IMR-90 (cell line): ENCODE results near the gene ALKBH2. TPM values are rescaled to one million over a fixed set of nuclear protein-coding genes. Genes with fewer than 3 reads are reported as not detected.
A peak's percentile ranks its signal among the peaks of the same experiment; 100 is the strongest.

Experiments used
- ATAC-seq: fragments of 200-7000 bp; cut with Tn5 transposase; 2 replicates; pipeline ENCODE4 v1.9.1; 2020; ENCODE audit warnings: low read depth, mild to moderate bottlenecking, moderate library complexity
- BruUV-seq: library from RNA; stranded (reverse); fragments of 400-500 nt; replicated peaks from 2 replicates; lab custom pipeline; 2021; lab: Mats Ljungman, UMichigan
- CTCF ChIA-PET: fragments of 300-600 bp; formaldehyde crosslinking; extraction: SDS; loops from one replicate; lab custom pipeline; 2021; ENCODE audit warnings: antibody characterized with exemption; lab: Yijun Ruan, JAX
- POLR2A ChIA-PET: fragments of 300-600 bp; sonication (Branson Sonifier 250); formaldehyde crosslinking; loops from one replicate; lab custom pipeline; 2022; ENCODE audit warnings: antibody characterized with exemption; ENCODE audit not compliant: unreplicated experiment; lab: Charles Lee
- DNase-seq: peaks from one replicate; pipeline ENCODE4 v3.0.0; 2013
- H2AFZ ChIP-seq: replicated peaks from 2 replicates; pipeline ENCODE3; 2013; ENCODE audit warnings: low read length, mild to moderate bottlenecking; ENCODE audit not compliant: poor library complexity
- H2AK5ac ChIP-seq: 2 replicates; pipeline ENCODE4 v1.6.1; 2013; ENCODE audit warnings: low read depth, low read length, inconsistent platforms
- H2AK9ac ChIP-seq: replicated peaks from 2 replicates; pipeline ENCODE3; 2013; ENCODE audit warnings: mild to moderate bottlenecking, low read depth, low read length, moderate library complexity; ENCODE audit not compliant: poor library complexity
- H2BK120ac ChIP-seq: 2 replicates; pipeline ENCODE4 v1.6.1; 2013; ENCODE audit warnings: low read depth, low read length, inconsistent platforms
- H2BK15ac ChIP-seq: 3 replicates; pipeline ENCODE4 v1.6.1; 2013; ENCODE audit warnings: low read depth, low read length, inconsistent platforms
- H2BK20ac ChIP-seq: 2 replicates; pipeline ENCODE4 v1.6.1; 2013; ENCODE audit warnings: low read depth, mild to moderate bottlenecking, inconsistent platforms, low read length, moderate library complexity
- H2BK5ac ChIP-seq: 2 replicates; pipeline ENCODE4 v1.6.1; 2013; ENCODE audit warnings: mild to moderate bottlenecking, low read depth, low read length, inconsistent platforms; ENCODE audit not compliant: poor library complexity, severe bottlenecking
- H3K14ac ChIP-seq: replicated peaks from 2 replicates; pipeline ENCODE4 v1.6.1; 2013; ENCODE audit warnings: low read depth, low read length, inconsistent platforms
- H3K18ac ChIP-seq: 2 replicates; pipeline ENCODE4 v1.6.1; 2013; ENCODE audit warnings: low read depth, low read length, control low read depth
- H3K23ac ChIP-seq: 2 replicates; pipeline ENCODE4 v1.6.1; 2013; ENCODE audit warnings: low read depth, low read length, inconsistent platforms
- H3K27ac ChIP-seq: 2 replicates; pipeline ENCODE4 v1.5.1; 2013; ENCODE audit warnings: mild to moderate bottlenecking, control low read depth, low read length; ENCODE audit not compliant: insufficient read depth
- H3K27me3 ChIP-seq: 2 replicates; pipeline ENCODE4 v1.6.1; 2013; ENCODE audit warnings: low read length; ENCODE audit not compliant: control insufficient read depth, insufficient read depth
- H3K36me3 ChIP-seq: 2 replicates; pipeline ENCODE4 v1.6.1; 2013; ENCODE audit warnings: low read length, mixed read lengths; ENCODE audit not compliant: control insufficient read depth, insufficient read depth
- H3K4ac ChIP-seq: 2 replicates; pipeline ENCODE4 v1.6.1; 2013; ENCODE audit warnings: low read depth, low read length, inconsistent platforms
- H3K4me1 ChIP-seq: 2 replicates; pipeline ENCODE4 v1.6.1; 2013; ENCODE audit warnings: low read length, mixed read lengths; ENCODE audit not compliant: control insufficient read depth, insufficient read depth
- H3K4me2 ChIP-seq: 2 replicates; pipeline ENCODE4 v1.6.1; 2013; ENCODE audit warnings: low read depth, mild to moderate bottlenecking, control low read depth, low read length, moderate library complexity
- H3K4me3 ChIP-seq: 2 replicates; pipeline ENCODE4 v1.5.1; 2013; ENCODE audit warnings: low read depth, mild to moderate bottlenecking, control low read depth, low read length, moderate library complexity; ENCODE audit not compliant: insufficient read depth
- H3K56ac ChIP-seq: 2 replicates; pipeline ENCODE4 v1.6.1; 2013; ENCODE audit warnings: low read length, inconsistent platforms; ENCODE audit not compliant: insufficient read depth; ENCODE audit errors: extremely low read depth
- H3K79me1 ChIP-seq, 2 experiments: 2 replicates each; pipeline ENCODE4 v1.6.1; 2013; ENCODE audit warnings: low read length in 2 of 2, inconsistent platforms in 1 of 2, low read depth in 1 of 2
- H3K9ac ChIP-seq: 2 replicates; pipeline ENCODE4 v1.6.1; 2013; ENCODE audit warnings: low read depth, low read length, control low read depth
- H3K9me1 ChIP-seq: 2 replicates; pipeline ENCODE4 v1.6.1; 2013; ENCODE audit warnings: low read length, inconsistent platforms; ENCODE audit not compliant: insufficient read depth
- H3K9me3 ChIP-seq: 2 replicates; pipeline ENCODE4 v1.6.1; 2013; ENCODE audit warnings: low read length; ENCODE audit not compliant: control insufficient read depth, insufficient read depth
- H4K20me1 ChIP-seq: 2 replicates; pipeline ENCODE4 v1.6.1; 2013; ENCODE audit warnings: low read length, inconsistent platforms; ENCODE audit not compliant: insufficient read depth
- H4K5ac ChIP-seq: 2 replicates; pipeline ENCODE4 v1.6.1; 2013; ENCODE audit warnings: mild to moderate bottlenecking, low read depth, low read length, control low read depth
- H4K8ac ChIP-seq, 2 experiments: 2 replicates each; pipeline ENCODE4 v1.6.1; 2013; ENCODE audit warnings: low read depth in 2 of 2, low read length in 2 of 2, control low read depth in 1 of 2, inconsistent platforms in 1 of 2
- H4K91ac ChIP-seq: 2 replicates; pipeline ENCODE4 v1.6.1; 2013; ENCODE audit warnings: low read depth, low read length, inconsistent platforms; ENCODE audit not compliant: insufficient read depth
- CHD1 ChIP-seq: IDR thresholded peaks from 2 replicates; pipeline ENCODE4 v1.6.1; 2012; ENCODE audit warnings: low read depth, low read length, improper control_type of control experiment
- MAZ ChIP-seq: IDR thresholded peaks from 2 replicates; pipeline ENCODE4 v1.6.1; 2012; ENCODE audit warnings: low read depth, mild to moderate bottlenecking, low read length, improper control_type of control experiment, moderate library complexity, borderline replicate concordance
- MXI1 ChIP-seq: IDR thresholded peaks from 2 replicates; pipeline ENCODE4 v1.6.1; 2012; ENCODE audit warnings: low read depth, mild to moderate bottlenecking, low read length, moderate library complexity, borderline replicate concordance
- NFE2L2 ChIP-seq: fragments of 150-350 bp; IDR thresholded peaks from 2 replicates; pipeline ENCODE4 v1.6.1; 2016; ENCODE audit warnings: low read depth, mild to moderate bottlenecking, low read length
- POLR2A ChIP-seq: IDR thresholded peaks from 2 replicates; pipeline ENCODE4 v1.6.1; 2012; ENCODE audit warnings: mild to moderate bottlenecking, low read depth, low read length
- RCOR1 ChIP-seq: IDR thresholded peaks from 2 replicates; pipeline ENCODE4 v1.6.1; 2012; ENCODE audit warnings: mild to moderate bottlenecking, low read length, improper control_type of control experiment; ENCODE audit not compliant: insufficient replicate concordance
- RFX5 ChIP-seq: IDR thresholded peaks from 2 replicates; pipeline ENCODE4 v1.8.0; 2012; ENCODE audit warnings: low read depth, mild to moderate bottlenecking, low read length, moderate library complexity
- SMC3 ChIP-seq: fragments of 150-350 bp; IDR thresholded peaks from 2 replicates; pipeline ENCODE4 v1.6.1; 2016; ENCODE audit warnings: low read depth, mild to moderate bottlenecking, antibody characterized with exemption, low read length, moderate library complexity
- WGBS, 2 experiments: methylation state at CpG; one replicate each; pipeline versions ENCODE4 v1.1.5 to v1.1.7; 2013; ENCODE audit warnings: missing lambda C conversion rate in 2 of 2; ENCODE audit not compliant: insufficient read length in 1 of 2; ENCODE audit errors: extremely low coverage in 2 of 2; 5-methylcytosine and 5-hydroxymethylcytosine counted together
- dilution Hi-C: fragments of 300-500 bp; cut with HindIII; formaldehyde crosslinking; loops from one replicate; pipeline ENCODE4 v1.14.3; 2018; ENCODE audit warnings: low sequenced_read_pairs; ENCODE audit not compliant: unreplicated experiment
- in situ Hi-C: fragments of 300-500 bp; cut with MboI; formaldehyde crosslinking; loops from 3 replicates; pipeline ENCODE4 v1.14.3; 2019; ENCODE audit warnings: low sequenced_read_pairs, inconsistent platforms, mixed read lengths
- intact Hi-C: fragments of 100-400 bp; cut with micrococcal nuclease; formaldehyde crosslinking; loops from 2 replicates; pipeline ENCODE4 v1.10.0; 2022
- polyA plus RNA-seq, 3 experiments: library from polyadenylated mRNA; depleted of rRNA; stranded (reverse); fragments of >200 nt; gene quantifications; 2 replicates each; pipeline ENCODE4 v1.2.3, GENCODE V29; 2012; ENCODE audit warnings: low replicate concordance in 1 of 3
- total RNA-seq: library from RNA; depleted of rRNA; stranded (reverse); fragments of >200 nt; gene quantifications from 2 replicates; pipeline ENCODE4 v1.2.3, GENCODE V29; 2012
- TF ChIP-seq, protein P1 (sequence below): fragments of 150-350 bp; IDR thresholded peaks from 2 replicates; pipeline ENCODE4 v1.6.1; 2016; ENCODE audit warnings: low read depth, mild to moderate bottlenecking, low read length, moderate library complexity, borderline replicate concordance

Gene ALKBH2
- total and polyA plus RNA-seq, 2 of the 4 experiments (the other 2 are of a cell fraction): 14.9 to 17.8 TPM

DNA sequence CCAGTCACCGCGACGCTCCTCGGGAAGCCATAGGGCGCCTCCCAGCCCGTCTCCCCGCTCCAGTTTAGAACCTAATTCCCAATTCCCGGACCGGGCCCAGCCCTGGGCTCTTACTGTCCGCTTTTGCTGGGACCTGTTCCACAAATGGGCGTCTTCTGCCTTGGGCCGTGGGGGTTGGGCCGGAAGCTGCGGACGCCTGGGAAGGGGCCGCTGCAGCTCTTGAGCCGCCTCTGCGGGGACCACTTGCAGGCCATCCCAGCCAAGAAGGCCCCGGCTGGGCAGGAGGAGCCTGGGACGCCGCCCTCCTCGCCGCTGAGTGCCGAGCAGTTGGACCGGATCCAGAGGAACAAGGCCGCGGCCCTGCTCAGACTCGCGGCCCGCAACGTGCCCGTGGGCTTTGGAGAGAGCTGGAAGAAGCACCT lies 4.9 kb upstream of the ALKBH2 start:
- H3K4me1 ChIP-seq: no peaks in the 10 kb centered on the region
- H3K23ac ChIP-seq: 0 out of 2 replicates have a peak overlapping the region, but pooled peaks have one; percentile 50
- 0 out of 2 replicates have a peak, but pooled peaks cover 3% of the 10 kb centered on the region for H3K9me1 ChIP-seq
- TF ChIP-seq RCOR1 (no peak), CHD1 (no peak), RFX5 (no peak), POLR2A (0 out of 2 replicates have a peak, but pooled peaks have one; percentile 34), SMC3 (no peak), MAZ (0 out of 2 replicates have a peak, but pooled peaks have one; percentile 1), MXI1 (peak; percentile 56; the same call in 1 of the 2 replicates), NFE2L2 (no peak)
- TF ChIP-seq, protein P1, sequence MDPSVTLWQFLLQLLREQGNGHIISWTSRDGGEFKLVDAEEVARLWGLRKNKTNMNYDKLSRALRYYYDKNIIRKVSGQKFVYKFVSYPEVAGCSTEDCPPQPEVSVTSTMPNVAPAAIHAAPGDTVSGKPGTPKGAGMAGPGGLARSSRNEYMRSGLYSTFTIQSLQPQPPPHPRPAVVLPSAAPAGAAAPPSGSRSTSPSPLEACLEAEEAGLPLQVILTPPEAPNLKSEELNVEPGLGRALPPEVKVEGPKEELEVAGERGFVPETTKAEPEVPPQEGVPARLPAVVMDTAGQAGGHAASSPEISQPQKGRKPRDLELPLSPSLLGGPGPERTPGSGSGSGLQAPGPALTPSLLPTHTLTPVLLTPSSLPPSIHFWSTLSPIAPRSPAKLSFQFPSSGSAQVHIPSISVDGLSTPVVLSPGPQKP: no peak
- no peak overlapping the region for H4K91ac ChIP-seq
- H3K4ac ChIP-seq: peak overlapping the region; percentile 7; the same call in 1 of the 2 replicates
- ChIA-PET CTCF (interaction anchor here (0.6 to 1.7 kb wide), 3 partner anchors 14 to 287 kb away, joined by 4 to 10 read pairs (median 5); no protein-coding TSS in a partner anchor), POLR2A (interaction anchor here (0.6 kb wide), 1 partner anchor 11 kb away, joined by 3 read pairs; no protein-coding TSS in a partner anchor)
- peak overlapping the region; percentile 73; the same call in 1 of the 2 replicates for H3K56ac ChIP-seq
- H3K36me3 ChIP-seq: peaks cover 11% of the 10 kb centered on the region
- H3K27ac ChIP-seq: peak overlapping the region; percentile 70
- H3K27me3 ChIP-seq: no peaks in the 10 kb centered on the region
- H2AK9ac ChIP-seq: peak overlapping the region; percentile 5
- in situ Hi-C loops: loop anchor here (10.0 to 25.0 kb wide), 2 partner anchors 293 to 461 kb away; partner anchors contain the start of gene SELPLG
- H2BK15ac ChIP-seq: no peak overlapping the region
- H4K20me1 ChIP-seq: no peaks in the 10 kb centered on the region
- peak overlapping the region; percentile 93 for H3K4me2 ChIP-seq
- ATAC-seq (peak; percentile 62), DNase-seq (peak; percentile 60)
- H4K8ac ChIP-seq: peak overlapping the region; percentile 18 to 51; a peak in 1 of 4 replicates
- no peak overlapping the region for H2AK5ac ChIP-seq
- dilution Hi-C loops: no loop called here
- H3K4me3 ChIP-seq: peak overlapping the region; percentile 80
- no TSS peak for BruUV-seq
- no peak overlapping the region for H2BK20ac ChIP-seq
- no peak overlapping the region for H3K14ac ChIP-seq
- peak overlapping the region; percentile 73 for H4K5ac ChIP-seq
- no peaks in the 10 kb centered on the region for H3K9me3 ChIP-seq
- peaks cover 14 to 31% of the 10 kb centered on the region in 2 experiments for H3K79me1 ChIP-seq
- peak overlapping the region; percentile 94 for H3K9ac ChIP-seq
- peak overlapping the region; percentile 93 for H2AFZ ChIP-seq
- no peak overlapping the region for H3K18ac ChIP-seq
- WGBS, 2 experiments: 2% methylated on average over 15 of the region's 32 CpGs; no CpG with 5 or more reads in 1 of the 2 experiments
- peak overlapping the region; percentile 15 for H2BK5ac ChIP-seq
- intact Hi-C loops: loop anchor here (10.0 kb wide), 3 partner anchors 143 to 433 kb away; partner anchors contain the start of gene SSH1
- no peak overlapping the region for H2BK120ac ChIP-seq
